ENCODE measurements around the gene PARVG.

Gene PARVG

GRCh38 chr22:44179989-44180705 lies 578 bp upstream of the PARVG start:
- no peak for DNase-seq (ENCODE audit: low read depth)

GRCh38 chr22:44181033-44181911 lies 547 bp downstream of the PARVG start:
- peak; percentile 48 for DNase-seq (ENCODE audit: low read depth)

DNA sequence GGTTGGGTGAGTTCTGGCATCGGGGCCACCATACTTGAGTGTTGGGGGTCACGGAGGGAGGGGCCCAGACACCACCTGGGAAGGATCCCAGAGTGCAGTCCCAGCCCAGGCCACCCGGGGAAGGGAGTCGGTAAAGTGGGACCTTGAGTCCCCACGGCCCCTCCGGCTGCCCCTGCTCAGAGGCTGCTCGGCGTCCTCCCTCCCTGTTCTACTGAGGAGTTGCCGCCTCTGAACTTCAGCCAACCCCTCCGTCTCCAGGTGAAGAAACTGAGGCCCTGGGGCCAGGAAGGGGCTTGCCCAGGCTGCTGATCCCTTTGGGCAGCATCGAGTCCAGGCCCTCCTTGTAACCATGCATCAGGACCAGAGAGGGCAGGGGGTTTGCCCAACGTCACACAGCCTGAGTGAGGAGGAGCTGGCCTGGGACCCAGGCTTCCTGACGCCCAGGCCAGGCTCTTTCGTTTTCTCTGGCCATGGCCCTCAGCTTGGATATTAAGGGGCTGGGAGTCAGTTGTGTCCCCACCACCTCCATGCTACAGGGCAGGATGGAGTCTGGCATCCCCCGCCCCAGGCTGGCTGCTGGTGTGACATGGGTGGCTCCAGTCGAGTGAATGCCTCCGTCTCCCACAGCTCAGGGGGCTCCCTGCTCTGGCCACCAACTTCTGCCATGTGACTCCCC lies 1.3 kb downstream of the PARVG start:
- no peak for DNase-seq (ENCODE audit: low read depth)

DNA sequence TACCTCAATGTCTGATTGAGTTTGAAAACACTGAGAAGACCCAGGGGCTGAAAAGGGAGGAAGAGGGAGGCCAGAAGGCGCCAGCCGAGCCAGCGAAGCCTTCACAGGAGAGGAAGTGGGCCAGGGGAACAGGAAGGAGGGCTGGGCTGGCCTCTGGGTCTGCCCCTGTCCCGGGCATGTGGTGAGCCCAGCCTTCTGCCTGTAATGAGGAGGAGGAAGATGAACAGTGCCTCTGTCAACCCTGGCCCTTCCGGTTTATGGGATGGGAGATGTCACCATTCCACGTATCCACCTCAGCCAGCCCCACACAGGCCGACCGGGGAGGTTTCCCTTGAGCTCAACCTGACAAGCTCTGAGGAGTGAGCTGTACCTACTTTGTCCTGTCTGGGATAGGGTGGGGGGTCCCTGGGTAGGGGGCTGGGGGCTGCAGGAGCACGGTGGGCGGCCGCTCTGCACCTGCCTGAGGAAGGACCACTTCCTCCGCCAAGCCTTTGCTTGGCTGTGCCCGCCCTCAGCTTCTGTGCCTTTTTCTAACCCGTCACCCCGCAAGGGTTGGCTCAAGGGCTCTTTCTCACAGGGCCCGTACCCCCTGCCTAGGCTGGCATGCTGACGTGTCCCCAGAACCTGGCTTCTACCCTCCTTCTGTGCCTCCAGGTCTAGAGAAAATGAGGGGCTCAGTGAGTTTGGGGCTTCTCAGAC lies 2.0 kb downstream of the PARVG start:
- peak; percentile 18 for DNase-seq (ENCODE audit: low read depth)

DNA sequence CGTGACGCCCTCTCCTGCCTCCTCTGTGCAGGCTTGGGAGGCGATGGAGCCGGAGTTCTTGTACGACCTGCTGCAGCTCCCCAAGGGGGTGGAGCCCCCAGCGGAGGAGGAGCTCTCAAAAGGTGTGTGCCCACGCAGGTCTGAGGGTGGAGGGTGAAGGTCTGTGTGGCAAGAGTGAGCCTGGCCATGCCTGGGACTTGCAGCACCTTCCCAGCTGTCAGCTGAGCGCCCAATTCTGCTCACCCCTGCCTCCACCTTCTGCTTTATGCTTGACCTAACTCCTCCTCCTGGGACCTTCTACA lies 2.5 kb downstream of the PARVG start:
- DNase-seq (ENCODE audit: low read depth), result no peak

DNA sequence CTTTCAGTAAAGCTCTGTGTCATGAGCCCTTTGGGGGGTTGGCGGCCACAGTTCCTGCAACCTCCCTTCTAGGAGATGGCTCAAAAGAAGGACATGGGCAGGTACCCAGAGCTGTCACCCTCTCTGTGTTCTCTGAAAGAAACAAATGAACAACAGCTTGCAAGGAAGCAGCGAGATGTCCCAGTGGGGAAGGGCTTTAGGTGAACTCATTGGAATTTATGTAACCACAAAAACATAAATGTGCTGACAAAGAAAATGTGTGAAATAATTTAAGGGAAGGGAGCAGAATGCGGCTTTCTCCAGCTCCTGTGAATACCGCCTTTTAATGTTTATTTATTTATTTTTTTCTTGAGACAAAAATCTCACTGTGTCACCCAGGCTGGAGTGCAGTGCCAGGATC lies 3.3 kb downstream of the PARVG start:
- DNase-seq (ENCODE audit: low read depth), result no peak

DNA sequence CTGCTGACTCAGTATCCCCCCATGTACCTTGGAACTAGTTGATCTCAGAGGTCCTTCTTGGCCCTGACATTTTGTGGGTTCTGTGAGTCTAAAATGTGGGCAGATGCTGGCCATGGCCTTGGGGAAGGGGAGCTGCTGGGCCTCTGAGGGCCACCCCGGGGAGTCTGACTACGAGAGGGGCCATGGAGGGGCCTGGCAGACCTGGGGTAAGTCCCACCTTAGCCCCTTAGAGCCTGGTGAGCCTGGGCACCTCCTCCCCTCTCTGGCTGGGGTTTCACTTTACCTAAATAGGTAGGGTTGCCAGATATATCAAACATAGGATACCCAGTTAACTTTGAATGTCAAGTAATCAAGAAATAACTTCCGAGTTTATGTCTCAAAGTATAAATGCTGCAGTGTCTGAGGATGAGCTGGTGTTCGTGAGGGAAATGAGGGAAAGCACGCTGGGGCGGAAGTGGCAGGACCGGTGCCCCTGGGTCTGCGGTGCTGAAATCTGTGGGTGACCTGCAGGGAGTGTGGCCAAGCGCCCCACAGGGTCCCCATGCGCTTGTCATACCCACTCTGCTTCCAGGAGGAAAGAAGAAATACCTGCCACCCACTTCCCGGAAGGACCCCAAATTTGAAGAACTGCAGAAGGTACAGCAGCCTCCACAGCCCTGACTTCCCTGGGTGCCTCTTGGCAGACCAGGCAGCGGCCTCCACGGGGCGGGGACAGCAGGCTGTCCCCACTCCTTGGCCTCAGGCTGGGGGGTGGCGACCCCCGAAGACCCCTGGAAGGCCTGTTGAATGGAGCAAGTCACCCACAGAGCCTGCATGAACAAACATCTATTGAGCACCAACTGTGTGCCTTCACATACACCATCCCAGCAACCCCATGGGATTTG lies 4.8 kb downstream of the PARVG start:
- DNase-seq (ENCODE audit: low read depth), result no peak

DNA sequence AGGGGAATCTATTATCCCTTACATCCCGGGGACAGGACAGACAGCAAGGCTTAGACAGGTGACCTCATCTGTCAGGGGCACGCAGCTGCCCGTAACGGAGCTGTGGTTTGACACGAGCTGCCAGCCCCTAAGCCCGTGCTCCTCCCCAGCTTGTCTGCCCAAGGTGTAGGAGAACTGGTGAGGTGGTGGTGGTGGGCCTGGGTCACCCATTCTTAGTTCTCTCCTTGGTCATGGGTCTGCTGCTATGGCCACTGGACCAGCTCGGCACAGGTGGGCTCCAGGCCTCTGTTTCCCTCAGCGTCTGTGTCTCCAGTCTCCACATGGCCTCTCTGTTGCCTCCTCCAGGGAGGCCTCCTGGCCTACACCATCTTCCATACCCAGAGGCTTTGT lies 5.4 kb downstream of the PARVG start:
- no peak for DNase-seq (ENCODE audit: low read depth)

- no peak for DNase-seq (ENCODE audit: low read depth)
These were observed 6.0 kb downstream of the PARVG start for GRCh38 chr22:44186737-44187136.

GRCh38 chr22:44187652-44188230 lies 7.0 kb downstream of the PARVG start:
- no peak for DNase-seq (ENCODE audit: low read depth)

GRCh38 chr22:44188316-44188715 lies 7.6 kb downstream of the PARVG start:
- DNase-seq (ENCODE audit: low read depth), result no peak

GRCh38 chr22:44188986-44189630 lies 8.4 kb downstream of the PARVG start:
- DNase-seq (ENCODE audit: low read depth), result no peak

- no peak for DNase-seq (ENCODE audit: low read depth)
These were observed 9.8 kb downstream of the PARVG start for GRCh38 chr22:44190381-44190976.

GRCh38 chr22:44191036-44191454 lies 10.3 kb downstream of the PARVG start:
- no peak for DNase-seq (ENCODE audit: low read depth)

DNA sequence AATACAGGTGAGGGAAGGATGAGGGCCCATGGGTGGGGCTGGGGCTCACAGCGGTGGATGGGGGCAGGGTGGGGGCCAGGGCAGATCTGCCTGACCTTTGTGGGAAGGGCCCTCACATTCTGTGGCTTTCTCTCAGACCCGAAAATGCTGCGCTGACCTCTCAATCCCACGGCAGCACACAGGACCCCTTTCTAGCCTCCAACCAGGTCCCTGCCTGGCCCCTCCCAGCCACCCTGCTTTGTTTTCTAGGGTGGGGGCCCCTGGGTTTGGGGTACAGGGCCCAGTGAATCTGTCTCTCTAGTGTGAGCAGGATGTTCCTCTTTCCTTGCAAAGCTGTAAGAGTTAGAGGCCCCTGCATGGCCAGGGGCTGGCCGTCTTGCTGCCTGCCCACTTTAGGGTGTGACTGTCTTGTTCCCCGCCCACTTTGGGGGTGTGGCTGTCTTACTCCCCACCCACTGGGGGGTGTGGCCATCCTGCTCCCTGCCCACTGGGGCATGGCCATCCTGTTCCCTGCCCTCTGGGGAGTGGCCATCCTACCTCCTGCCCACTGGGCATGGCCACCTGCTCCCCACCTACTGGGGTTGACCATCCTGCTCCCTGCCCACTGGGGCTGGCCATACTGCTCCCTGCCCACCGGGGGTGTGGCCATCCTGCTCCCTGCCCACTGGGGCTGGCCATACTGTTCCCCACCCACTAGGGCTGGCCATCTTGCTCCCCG lies 11.5 kb downstream of the PARVG start:
- peak; percentile 24 for DNase-seq (ENCODE audit: low read depth)

DNA sequence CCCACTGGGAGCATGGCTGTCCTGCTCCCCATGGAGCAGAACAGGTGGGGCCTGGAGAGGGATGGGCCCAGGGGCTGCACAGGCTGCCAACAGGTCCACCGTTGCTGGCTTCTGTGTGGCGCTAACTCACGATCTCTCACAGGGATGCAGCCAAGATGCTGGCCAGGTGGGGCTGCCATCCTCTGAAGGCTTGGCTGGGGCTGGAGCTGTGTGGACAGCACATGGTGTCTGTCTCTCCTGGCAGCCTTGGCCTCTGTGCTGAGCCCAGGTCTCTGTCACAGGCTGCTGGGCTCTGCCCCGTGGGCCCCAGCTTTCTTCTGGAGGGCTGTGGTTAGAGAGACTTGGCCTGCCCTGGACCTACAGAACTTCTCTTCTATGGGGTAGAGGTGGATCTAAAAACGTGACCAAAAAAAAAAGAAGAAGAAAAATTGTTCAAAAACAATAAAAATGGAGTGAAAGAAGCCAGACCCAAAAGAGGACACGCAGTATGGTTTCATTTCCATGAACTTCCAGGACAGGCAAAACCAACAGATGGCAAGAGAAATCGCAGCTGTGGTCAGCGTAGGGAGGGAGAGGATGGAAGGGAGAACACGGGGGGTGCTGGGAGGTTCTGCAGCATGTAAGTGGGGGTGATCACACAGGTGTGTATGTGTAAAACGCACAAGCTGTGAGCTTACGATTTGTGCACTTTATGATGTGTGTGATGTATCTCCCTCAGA lies 12.2 kb downstream of the PARVG start:
- no peak for DNase-seq (ENCODE audit: low read depth)

DNA sequence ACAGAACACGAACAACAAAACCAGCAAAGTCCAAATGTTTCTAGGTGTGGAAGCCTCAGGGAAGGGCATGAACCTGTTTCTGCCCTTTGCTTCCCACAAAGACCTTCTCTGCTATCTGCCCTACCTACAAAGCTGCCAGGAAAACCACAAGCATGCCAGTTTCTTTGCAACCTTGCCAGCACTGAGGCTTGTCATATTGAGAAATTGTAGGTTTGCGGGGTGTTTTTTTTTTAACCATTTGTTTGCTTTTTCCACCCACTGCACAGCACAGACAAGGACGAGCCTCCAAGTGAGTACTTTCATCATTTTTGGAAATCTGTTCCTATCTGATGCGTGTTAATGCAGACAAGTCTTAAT lies 12.8 kb downstream of the PARVG start:
- DNase-seq (ENCODE audit: low read depth), result no peak

GRCh38 chr22:44194569-44194968 lies 13.8 kb downstream of the PARVG start:
- no peak for DNase-seq (ENCODE audit: low read depth)

All from activated T-cell treated with anti-CD3 and anti-CD28 coated beads for 1 hour (primary cell).